Thyroid gland (tissue), 4 donors: ENCODE data around the gene FOXN1.

ENCODE experiments used
- CTCF ChIP-seq, 6 experiments: fragments of 200-600 bp in 3 of 6; fragments of 450-650 bp in 3 of 6; sonication (generic) in 3 of 6; IDR thresholded peaks; one replicate each; pipeline ENCODE4 v1.5.1; 2016 to 2019; ENCODE audit warnings: antibody characterized with exemption in 6 of 6, mild to moderate bottlenecking in 2 of 6, inconsistent platforms in 1 of 6, moderate library complexity in 1 of 6
- POLR2A ChIP-seq, 2 donors: fragments of 450-650 bp; IDR thresholded peaks; one replicate each; pipeline ENCODE4 v1.6.1; 2017; ENCODE audit warnings: antibody characterized with exemption in 2 of 2, mild to moderate bottlenecking in 2 of 2, moderate library complexity in 1 of 2

GRCh38 chr17:28478712-28479615 is 27.2 kb upstream of the FOXN1 start:
- no peak for TF ChIP-seq CTCF (IDR thresholded peaks at IDR 0.05)
- no peak for TF ChIP-seq POLR2A (IDR thresholded peaks at IDR 0.05)
